PC-3 (cell line): ENCODE data around the gene AATF. TPM values are rescaled to one million over a fixed set of nuclear protein-coding genes. Genes with fewer than 3 reads are reported as not detected.

Experiments
- ATAC-seq: fragments of 200-7000 bp; cut with Tn5 transposase; 2 replicates; pipeline ENCODE4 v1.9.1; 2020; ENCODE audit warnings: mild to moderate bottlenecking, moderate library complexity
- BruUV-seq: library from RNA; stranded (reverse); fragments of 400-500 nt; replicated peaks from 2 replicates; lab custom pipeline; 2021; lab: Mats Ljungman, UMichigan
- CTCF ChIA-PET: fragments of 300-600 bp; sonication (Branson Sonifier 250); formaldehyde crosslinking; loops from one replicate; lab custom pipeline; 2022; ENCODE audit warnings: antibody characterized with exemption; lab: Charles Lee
- POLR2A ChIA-PET: fragments of 300-600 bp; sonication (Branson Sonifier 250); formaldehyde crosslinking; loops from one replicate; lab custom pipeline; 2022; ENCODE audit warnings: antibody characterized with exemption; ENCODE audit not compliant: unreplicated experiment; lab: Charles Lee
- DNase-seq: peaks from one replicate; pipeline ENCODE4 v3.0.0-alpha.2; 2015
- H2AFZ ChIP-seq: fragments of 300-600 bp; sonication (generic); 2 replicates; pipeline ENCODE4 v1.6.0; 2016; ENCODE audit warnings: antibody characterized with exemption, low read length
- H3F3A ChIP-seq: fragments of 300-600 bp; sonication (generic); one replicate; pipeline ENCODE4 v1.6.0; 2017; ENCODE audit warnings: antibody characterized with exemption, low read length, control low read depth, mild to moderate bottlenecking; ENCODE audit not compliant: unreplicated experiment
- H3K27ac ChIP-seq: fragments of 300-600 bp; sonication (generic); 2 replicates; pipeline ENCODE4 v1.5.1; 2016; ENCODE audit warnings: mild to moderate bottlenecking, low read length
- H3K27me3 ChIP-seq: fragments of 300-600 bp; sonication (generic); 2 replicates; pipeline ENCODE4 v1.6.1; 2016; ENCODE audit warnings: low read length, mixed read lengths
- H3K36me3 ChIP-seq: fragments of 300-600 bp; sonication (generic); 2 replicates; pipeline ENCODE4 v1.6.1; 2016; ENCODE audit warnings: low read depth, mixed run types, low read length, mixed read lengths
- H3K4me1 ChIP-seq: fragments of 300-600 bp; sonication (generic); 2 replicates; pipeline ENCODE4 v1.5.1; 2016; ENCODE audit warnings: low read length; ENCODE audit not compliant: insufficient read depth
- H3K4me2 ChIP-seq: fragments of 300-600 bp; sonication (generic); 2 replicates; pipeline ENCODE4 v1.6.0; 2016; ENCODE audit warnings: low read length
- H3K4me3 ChIP-seq: fragments of 300-600 bp; sonication (generic); 2 replicates; pipeline ENCODE4 v1.5.1; 2016; ENCODE audit warnings: mild to moderate bottlenecking, low read length, mixed read lengths
- H3K79me2 ChIP-seq: fragments of 300-600 bp; sonication (generic); 2 replicates; pipeline ENCODE4 v1.6.1; 2017; ENCODE audit warnings: low read length, mixed read lengths
- H3K9ac ChIP-seq: fragments of 300-600 bp; sonication (generic); 2 replicates; pipeline ENCODE4 v1.6.0; 2016; ENCODE audit warnings: mild to moderate bottlenecking, low read length
- H3K9me2 ChIP-seq: fragments of 300-600 bp; sonication (generic); replicated peaks from 2 replicates; pipeline ENCODE4 v1.6.1; 2016; ENCODE audit warnings: mixed run types, low read length, mixed read lengths
- H3K9me3 ChIP-seq: fragments of 300-600 bp; sonication (generic); 2 replicates; pipeline ENCODE4 v1.6.1; 2016; ENCODE audit warnings: low read length, mixed read lengths
- H4K20me1 ChIP-seq: fragments of 300-600 bp; sonication (generic); 2 replicates; pipeline ENCODE4 v1.6.1; 2016; ENCODE audit warnings: low read length, mixed read lengths
- EZH2 ChIP-seq: fragments of 300-600 bp; sonication (generic); IDR thresholded peaks from one replicate; pipeline ENCODE4 v1.6.1; 2017; ENCODE audit warnings: antibody characterized with exemption, mild to moderate bottlenecking, low read length; ENCODE audit not compliant: unreplicated experiment
- EZH2phosphoT487 ChIP-seq: fragments of 300-600 bp; sonication (generic); IDR thresholded peaks from 2 replicates; pipeline ENCODE4 v1.6.1; 2018; ENCODE audit warnings: mild to moderate bottlenecking, antibody characterized with exemption, low read length, borderline replicate concordance
- intact Hi-C: fragments of 100-400 bp; cut with micrococcal nuclease; formaldehyde crosslinking; loops from 2 replicates; pipeline ENCODE4 v1.9.0; 2023
- total RNA-seq: library from RNA; depleted of rRNA; stranded (reverse); fragments of >200 nt; gene quantifications from 2 replicates; pipeline ENCODE4 v1.2.3, GENCODE V29; 2014
- TF ChIP-seq, protein P1 (sequence below): fragments of 300-600 bp; sonication (generic); conservative IDR thresholded peaks from 2 replicates; pipeline ENCODE4 v1.5.1; 2017; ENCODE audit warnings: antibody characterized with exemption, low read depth, mild to moderate bottlenecking, low read length

The AATF gene
- total RNA-seq, 1 experiment from 2014 or later: 25.5 TPM

DNA sequence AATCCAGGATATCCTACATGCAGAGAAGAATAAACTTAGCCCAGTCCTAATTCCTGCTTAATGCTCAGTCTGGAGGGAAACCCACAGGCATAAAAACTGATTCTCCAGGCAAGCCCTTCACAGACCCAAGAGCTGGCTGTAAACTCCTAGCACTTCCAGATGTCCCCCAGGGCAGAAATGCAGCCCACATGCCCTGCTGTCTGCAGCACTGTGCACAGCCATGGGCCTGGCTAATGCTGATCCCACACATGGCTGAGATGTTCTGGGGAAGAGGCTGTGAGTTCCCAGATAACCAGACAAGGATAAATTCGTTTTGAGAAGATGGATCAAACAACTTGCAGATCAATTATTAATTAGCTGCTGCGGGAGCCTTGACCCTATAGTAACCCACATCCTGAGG, 148.4 kb downstream of the AATF start:
- no peak overlapping the region for H3K4me3 ChIP-seq
- no peak overlapping the region for H2AFZ ChIP-seq
- H4K20me1 ChIP-seq: peaks cover 4% of the 10 kb centered on the region; the same call in 1 of the 2 replicates
- intact Hi-C loops: no loop called here
- POLR2A ChIA-PET: no interaction called here
- H3K9ac ChIP-seq: no peak overlapping the region
- no TSS peak for BruUV-seq
- H3K9me2 ChIP-seq: no peaks in the 10 kb centered on the region
- no peak for DNase-seq
- CTCF ChIA-PET: no interaction called here
- no peaks in the 10 kb centered on the region; the same call in 1 of the 2 replicates for H3K4me1 ChIP-seq
- H3K79me2 ChIP-seq: no peaks in the 10 kb centered on the region
- no peaks in the 10 kb centered on the region for H3K27me3 ChIP-seq
- H3K4me2 ChIP-seq: no peak overlapping the region
- H3K27ac ChIP-seq: no peak overlapping the region
- peaks cover 26% of the 10 kb centered on the region for H3K36me3 ChIP-seq
- ATAC-seq: no peak
- no peaks in the 10 kb centered on the region for H3F3A ChIP-seq
- no peak for TF ChIP-seq EZH2
- no peak for TF ChIP-seq EZH2phosphoT487
- TF ChIP-seq, protein P1, sequence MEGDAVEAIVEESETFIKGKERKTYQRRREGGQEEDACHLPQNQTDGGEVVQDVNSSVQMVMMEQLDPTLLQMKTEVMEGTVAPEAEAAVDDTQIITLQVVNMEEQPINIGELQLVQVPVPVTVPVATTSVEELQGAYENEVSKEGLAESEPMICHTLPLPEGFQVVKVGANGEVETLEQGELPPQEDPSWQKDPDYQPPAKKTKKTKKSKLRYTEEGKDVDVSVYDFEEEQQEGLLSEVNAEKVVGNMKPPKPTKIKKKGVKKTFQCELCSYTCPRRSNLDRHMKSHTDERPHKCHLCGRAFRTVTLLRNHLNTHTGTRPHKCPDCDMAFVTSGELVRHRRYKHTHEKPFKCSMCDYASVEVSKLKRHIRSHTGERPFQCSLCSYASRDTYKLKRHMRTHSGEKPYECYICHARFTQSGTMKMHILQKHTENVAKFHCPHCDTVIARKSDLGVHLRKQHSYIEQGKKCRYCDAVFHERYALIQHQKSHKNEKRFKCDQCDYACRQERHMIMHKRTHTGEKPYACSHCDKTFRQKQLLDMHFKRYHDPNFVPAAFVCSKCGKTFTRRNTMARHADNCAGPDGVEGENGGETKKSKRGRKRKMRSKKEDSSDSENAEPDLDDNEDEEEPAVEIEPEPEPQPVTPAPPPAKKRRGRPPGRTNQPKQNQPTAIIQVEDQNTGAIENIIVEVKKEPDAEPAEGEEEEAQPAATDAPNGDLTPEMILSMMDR: no peak
- H3K9me3 ChIP-seq: no peaks in the 10 kb centered on the region

DNA sequence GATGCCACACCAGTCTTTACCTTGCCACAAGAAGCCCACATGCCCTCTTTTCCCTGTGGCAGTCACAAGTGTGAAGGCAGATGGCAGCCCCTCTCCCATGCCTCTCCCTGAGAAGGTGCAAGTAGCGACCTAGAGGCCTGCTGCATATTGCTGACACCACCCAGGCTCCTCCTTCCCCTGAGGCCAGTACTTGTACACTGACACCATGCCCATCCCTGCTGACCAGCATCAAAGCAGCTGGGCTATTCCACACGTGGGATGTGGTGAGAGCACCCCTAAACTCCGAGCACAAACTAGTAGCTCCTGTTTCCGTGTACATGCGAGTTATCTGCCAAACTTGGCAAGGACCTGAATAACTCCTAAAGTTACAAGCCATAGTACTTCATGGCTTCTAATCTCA, 149.4 kb downstream of the AATF start:
- no peak for DNase-seq
- Histone ChIP-seq H3K9me3 (no peaks in the 10 kb centered on the region), H2AFZ (no peak overlapping the region), H3F3A (no peaks in the 10 kb centered on the region), H3K79me2 (no peaks in the 10 kb centered on the region), H3K27ac (no peak overlapping the region), H3K9ac (no peak overlapping the region), H3K27me3 (no peaks in the 10 kb centered on the region), H3K4me2 (no peak overlapping the region), H3K4me1 (no peaks in the 10 kb centered on the region; the same call in 1 of the 2 replicates), H3K4me3 (no peak overlapping the region), H4K20me1 (peaks cover 4% of the 10 kb centered on the region; the same call in 1 of the 2 replicates), H3K9me2 (no peaks in the 10 kb centered on the region), H3K36me3 (peaks cover 26% of the 10 kb centered on the region)
- no TSS peak for BruUV-seq
- TF ChIP-seq EZH2phosphoT487: no peak
- TF ChIP-seq, protein P1: no peak
- TF ChIP-seq EZH2: no peak
- no peak for ATAC-seq
- POLR2A ChIA-PET: no interaction called here
- intact Hi-C loops: no loop called here
- CTCF ChIA-PET: no interaction called here

DNA sequence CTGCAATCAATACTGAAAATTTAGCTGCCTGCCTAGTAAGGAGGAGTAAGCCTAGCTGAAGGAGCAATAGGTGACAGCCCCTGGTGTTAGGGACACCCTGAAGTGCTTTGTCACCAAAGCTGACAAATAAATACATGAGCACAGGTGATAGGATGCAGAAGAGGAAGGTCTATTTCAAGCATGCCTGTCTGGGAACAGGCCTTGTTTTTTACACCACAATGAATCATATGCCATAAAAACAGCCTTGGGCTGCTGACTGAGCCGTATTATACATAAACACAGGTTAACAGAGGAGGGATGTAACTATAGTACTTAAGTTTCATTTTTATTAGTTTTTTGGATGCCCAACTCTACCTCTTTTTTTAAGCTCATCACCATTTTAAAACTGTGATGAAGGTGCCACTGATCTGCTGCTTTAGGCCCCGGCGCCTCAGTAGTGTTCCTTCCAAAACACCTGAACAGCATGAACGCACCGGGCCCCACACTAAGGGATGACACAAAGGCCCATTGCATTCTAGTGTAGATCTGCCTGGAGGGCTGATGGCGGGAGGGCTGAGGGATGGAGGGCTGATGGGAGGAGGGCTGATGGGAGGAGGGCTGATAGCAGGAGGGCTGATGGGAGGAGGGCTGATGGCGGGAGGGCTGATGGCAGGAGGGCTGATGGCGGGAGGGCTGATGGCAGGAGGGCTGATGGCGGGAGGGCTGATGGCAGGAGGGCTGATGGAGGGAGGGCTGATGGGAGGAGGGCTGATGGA, 150.3 kb downstream of the AATF start:
- Histone ChIP-seq H4K20me1 (peaks cover 4% of the 10 kb centered on the region; the same call in 1 of the 2 replicates), H3K4me3 (no peak overlapping the region), H3K36me3 (peaks cover 26% of the 10 kb centered on the region), H3K27ac (no peak overlapping the region), H3K79me2 (no peaks in the 10 kb centered on the region), H3F3A (no peaks in the 10 kb centered on the region), H3K4me1 (no peaks in the 10 kb centered on the region; the same call in 1 of the 2 replicates), H3K9me2 (no peaks in the 10 kb centered on the region), H3K9me3 (no peaks in the 10 kb centered on the region), H2AFZ (no peak overlapping the region), H3K27me3 (no peaks in the 10 kb centered on the region), H3K9ac (no peak overlapping the region), H3K4me2 (no peak overlapping the region)
- intact Hi-C loops: no loop called here
- CTCF ChIA-PET: no interaction called here
- BruUV-seq: no TSS peak
- POLR2A ChIA-PET: no interaction called here
- TF ChIP-seq EZH2phosphoT487: no peak
- no peak for TF ChIP-seq EZH2
- TF ChIP-seq, protein P1: no peak
- ATAC-seq (peak; percentile 96), DNase-seq (peak; percentile 60)
